OCI-LY7 (cell line): ENCODE results near the gene SRGAP1.

Source experiments
- EZH2phosphoT487 ChIP-seq: fragments of 200-600 bp; sonication (generic); IDR thresholded peaks from 2 replicates; pipeline ENCODE4 v1.6.1; 2018; ENCODE audit warnings: low read depth, borderline replicate concordance, mild to moderate bottlenecking, mixed run types, antibody characterized with exemption, low read length, moderate library complexity, mixed read lengths
- TF ChIP-seq, protein P1 (sequence below): fragments of 200-600 bp; sonication (generic); conservative IDR thresholded peaks from 2 replicates; pipeline ENCODE4 v1.5.1; 2014; ENCODE audit warnings: mild to moderate bottlenecking, antibody characterized with exemption, low read length, moderate library complexity, mixed read lengths

DNA sequence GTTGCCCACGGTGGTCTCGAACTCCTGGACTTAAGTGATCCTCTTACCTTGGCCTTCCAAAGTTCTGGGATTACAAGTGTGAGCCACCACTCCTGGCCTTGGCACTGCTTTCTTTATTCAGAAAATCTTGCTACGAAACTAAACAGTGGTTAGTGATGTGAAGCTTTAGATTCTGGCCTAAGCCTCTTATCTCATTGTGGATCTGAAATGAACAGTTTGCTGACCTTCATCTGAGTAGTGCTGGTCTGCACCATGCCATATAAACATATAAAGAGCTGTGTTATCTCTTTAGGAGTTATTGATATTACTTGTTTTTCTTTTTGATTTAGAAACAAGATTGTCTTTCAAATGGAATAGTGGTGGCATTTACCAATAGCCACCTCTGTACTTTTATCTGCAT, 22.6 kb downstream of the SRGAP1 start:
- TF ChIP-seq, protein P1, sequence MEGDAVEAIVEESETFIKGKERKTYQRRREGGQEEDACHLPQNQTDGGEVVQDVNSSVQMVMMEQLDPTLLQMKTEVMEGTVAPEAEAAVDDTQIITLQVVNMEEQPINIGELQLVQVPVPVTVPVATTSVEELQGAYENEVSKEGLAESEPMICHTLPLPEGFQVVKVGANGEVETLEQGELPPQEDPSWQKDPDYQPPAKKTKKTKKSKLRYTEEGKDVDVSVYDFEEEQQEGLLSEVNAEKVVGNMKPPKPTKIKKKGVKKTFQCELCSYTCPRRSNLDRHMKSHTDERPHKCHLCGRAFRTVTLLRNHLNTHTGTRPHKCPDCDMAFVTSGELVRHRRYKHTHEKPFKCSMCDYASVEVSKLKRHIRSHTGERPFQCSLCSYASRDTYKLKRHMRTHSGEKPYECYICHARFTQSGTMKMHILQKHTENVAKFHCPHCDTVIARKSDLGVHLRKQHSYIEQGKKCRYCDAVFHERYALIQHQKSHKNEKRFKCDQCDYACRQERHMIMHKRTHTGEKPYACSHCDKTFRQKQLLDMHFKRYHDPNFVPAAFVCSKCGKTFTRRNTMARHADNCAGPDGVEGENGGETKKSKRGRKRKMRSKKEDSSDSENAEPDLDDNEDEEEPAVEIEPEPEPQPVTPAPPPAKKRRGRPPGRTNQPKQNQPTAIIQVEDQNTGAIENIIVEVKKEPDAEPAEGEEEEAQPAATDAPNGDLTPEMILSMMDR = no peak
- no peak for TF ChIP-seq EZH2phosphoT487
